Stimulated activated CD4-positive, alpha-beta T cell treated with anti-CD3 and anti-CD28 coated beads, Interleukin-12 subunit alpha, Interleukin-12 subunit beta, amount 100 ng/mL, for 24 hours (primary cell): Measurements from ENCODE around the gene ANXA4.

Source experiments
- DNase-seq, 2 experiments: peaks; one replicate each; pipeline ENCODE4 v3.0.0-alpha.2; 2020; ENCODE audit warnings: low read depth in 2 of 2

The ANXA4 gene

GRCh38 chr2:69844560-69844959 is 102.6 kb downstream of the ANXA4 start:
- DNase-seq: no peak

GRCh38 chr2:69846182-69847067 is 104.5 kb downstream of the ANXA4 start:
- DNase-seq: no peak

- no peak for DNase-seq
Observed at GRCh38 chr2:69847068-69847828, 105.3 kb downstream of the ANXA4 start.

- no peak for DNase-seq
Observed at GRCh38 chr2:69848186-69848790, 106.4 kb downstream of the ANXA4 start.

GRCh38 chr2:69858261-69858660 is 116.3 kb downstream of the ANXA4 start:
- DNase-seq: no peak

- DNase-seq: no peak
Observed at GRCh38 chr2:69863298-69863697, 121.4 kb downstream of the ANXA4 start.
